ENCODE data around the gene FIBCD1.
"Not testable (repeated sequence)": the region's sequence is repeated elsewhere in the genome, so short reads cannot be mapped to it uniquely, and the experiment has no call there.

The FIBCD1 gene

DNA sequence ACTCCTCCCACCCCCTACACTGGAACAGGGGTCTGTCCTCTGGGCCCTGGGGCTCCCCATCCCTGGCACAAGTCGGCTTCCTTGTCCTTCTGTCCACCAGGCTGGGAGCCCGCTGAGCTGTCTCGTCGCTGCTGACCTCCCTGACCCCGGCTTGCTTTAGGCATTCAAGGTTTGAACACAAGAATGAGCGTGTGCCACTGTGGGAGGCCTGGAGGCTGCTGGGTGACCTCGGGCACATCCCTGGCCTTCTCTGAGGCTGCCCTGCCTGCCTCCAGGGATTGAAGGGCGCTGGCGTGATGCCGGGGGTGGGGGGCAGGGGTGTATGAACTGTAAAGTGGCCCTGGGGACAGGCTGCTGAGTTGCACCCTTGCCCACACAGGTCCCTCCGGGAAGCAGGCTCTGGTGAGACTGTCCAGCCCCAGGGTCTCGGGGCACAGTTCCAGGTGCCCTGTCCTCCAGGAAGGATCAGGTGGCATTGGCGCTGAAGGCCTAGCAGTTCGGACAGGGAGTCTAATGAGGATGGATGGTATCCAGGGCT lies 18.2 kb downstream of the FIBCD1 start:
- DNase-seq, result no peak

DNA sequence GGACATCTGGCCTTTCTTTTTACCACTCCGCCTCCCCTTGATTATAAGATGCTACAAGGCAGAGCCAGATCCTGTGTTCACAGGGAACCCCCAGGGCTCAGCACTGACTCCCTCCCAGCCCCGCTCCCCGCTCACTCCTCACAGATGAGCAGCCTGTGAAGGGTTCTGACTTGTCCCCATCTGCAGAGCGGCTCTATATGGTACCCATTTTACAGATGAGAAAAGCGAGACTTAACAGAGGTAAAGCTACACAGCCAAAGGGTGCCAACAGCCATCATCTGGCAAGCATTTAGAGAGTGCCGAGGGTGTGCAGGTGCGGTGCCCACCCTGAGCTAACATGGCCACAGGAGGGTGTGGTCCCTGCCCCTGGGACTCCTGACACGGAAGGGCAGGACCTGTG lies 18.8 kb downstream of the FIBCD1 start:
- DNase-seq, result no peak

DNA sequence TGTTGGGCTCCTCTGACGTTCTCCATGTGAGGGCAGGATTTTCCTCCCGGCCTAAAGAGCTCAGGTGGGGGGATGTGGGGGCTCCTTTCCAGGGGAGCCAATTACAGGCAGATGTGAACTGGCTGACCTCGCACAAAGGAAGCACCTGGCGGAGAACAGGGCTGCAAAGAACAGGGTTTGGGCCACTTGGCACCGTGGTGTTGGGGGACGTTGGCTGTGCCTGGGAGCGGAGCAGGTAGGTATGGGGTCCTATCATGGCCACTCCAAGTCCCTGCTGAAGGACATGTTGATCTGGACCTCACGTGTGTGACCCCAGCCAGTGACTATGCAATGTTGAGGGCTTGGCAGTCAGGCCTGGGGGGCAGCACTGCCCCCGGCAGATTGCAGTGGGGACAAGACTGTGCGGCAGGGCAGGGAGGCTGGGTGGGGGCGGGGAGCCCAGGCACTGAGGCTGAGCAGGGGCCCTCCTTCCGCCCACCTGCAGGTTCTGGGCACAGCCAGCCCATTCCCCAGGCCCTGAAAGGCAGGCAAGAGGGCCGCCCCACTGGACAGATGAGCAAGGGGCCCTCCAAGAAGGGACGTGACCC lies 19.4 kb downstream of the FIBCD1 start:
- no peak for DNase-seq

DNA sequence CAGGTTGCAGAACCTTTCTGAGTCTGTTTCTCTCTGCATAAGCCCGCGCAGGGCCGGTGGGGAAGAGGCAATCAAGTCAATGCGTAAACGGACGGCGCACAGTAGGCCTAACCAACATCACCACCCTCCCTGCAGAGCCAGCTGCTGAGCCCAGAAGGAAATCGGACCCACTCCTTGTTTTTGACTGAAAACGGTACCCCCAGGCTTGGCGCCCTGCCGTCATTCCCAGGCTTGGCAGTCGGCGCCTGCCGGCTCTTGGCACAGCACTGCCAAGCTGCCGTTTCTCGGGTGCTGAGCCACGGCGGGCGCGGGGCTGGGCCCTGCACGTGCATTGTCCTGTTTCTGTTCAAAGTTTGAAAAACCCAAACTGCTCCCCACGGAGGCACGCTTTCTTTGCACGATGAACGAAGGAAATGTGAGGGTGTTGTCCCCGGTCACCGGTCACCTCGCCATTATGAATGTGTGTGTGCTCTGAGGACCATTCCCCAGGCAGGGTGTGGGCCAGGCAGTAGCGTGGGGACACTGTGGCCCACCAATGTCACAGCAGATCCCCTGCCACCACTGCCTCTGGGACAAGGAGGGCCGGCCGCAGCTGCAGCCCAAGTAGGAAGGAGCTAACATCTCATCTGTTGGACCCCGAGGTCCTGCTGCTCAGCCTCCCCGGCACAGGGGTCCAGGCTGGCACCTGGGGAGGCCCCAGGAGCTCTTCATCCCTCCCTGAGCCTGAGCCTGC lies 20.1 kb downstream of the FIBCD1 start:
- DNase-seq, result no peak

DNA sequence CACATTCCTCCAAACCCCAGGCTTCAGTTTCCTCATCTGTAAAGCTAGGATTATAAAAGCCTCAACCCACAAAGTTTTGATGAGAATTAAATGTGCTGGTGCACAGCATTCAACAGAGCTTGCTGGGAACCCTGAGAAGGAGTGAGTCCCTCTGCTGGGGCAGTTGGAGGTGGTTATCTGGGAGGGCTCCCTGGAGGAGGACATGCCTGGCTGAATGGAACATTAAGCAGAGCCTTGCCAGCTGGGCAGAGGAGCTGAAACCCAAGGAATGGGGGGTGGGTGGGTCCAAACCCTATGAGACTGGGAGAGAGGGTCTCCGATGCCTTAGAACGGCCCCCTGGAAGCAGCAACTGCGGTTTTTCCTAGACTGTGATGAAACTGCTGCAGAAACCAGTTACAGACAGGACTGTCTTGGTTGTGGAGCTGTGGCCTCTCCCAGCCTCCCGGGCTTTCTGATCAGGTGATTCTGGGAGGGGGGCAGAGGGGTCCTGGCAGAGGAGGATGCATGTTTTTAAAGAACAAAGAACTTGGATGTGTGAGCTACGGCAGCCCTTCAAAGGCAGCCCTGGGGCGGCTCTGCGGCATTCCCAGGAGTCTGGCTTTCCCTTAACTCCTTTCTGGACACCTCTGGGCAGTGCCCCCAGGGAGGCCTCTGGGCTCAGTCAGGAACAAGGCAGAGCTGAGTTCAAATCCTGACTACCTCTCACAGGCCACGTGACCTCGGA lies 20.8 kb downstream of the FIBCD1 start:
- DNase-seq, result no peak

DNA sequence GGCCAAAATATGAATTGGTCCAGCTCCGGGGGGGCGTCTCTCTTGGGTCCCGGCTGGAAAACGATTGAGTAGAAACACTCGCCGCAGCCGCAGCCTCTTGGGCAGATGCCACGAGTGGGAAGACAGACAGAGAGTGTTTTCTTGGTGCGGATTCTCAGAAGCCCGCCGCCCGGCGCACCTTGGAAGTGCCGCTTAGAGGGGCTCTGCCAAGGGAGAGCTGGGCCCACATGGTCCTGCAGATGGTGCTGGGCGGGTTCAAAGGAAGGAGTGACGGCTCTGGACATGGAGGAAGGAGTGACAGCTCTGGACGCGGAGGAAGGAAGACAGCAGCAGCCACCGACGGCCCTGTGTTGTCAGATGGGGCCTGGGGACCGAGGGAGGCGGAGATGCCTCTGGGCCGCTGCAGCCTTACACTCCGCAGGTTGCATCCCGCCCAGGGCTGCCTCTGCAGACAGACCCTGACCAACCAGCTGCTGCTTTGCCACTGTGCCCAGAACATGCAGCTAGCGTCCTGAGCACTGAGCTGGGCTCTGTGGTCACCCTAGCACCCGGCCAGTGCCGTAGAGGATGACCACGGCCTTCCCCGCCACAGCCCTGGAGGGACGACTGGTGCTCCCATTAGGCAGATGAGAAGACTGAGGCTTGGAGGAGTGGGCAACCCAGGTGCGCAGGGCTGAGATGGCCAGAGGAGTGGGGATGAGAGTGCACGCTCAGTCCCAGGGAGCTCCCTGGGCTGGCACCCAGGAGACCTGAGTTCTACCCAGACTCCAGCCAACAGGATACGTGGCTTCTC lies 21.7 kb downstream of the FIBCD1 start:
- DNase-seq, result no peak

DNA sequence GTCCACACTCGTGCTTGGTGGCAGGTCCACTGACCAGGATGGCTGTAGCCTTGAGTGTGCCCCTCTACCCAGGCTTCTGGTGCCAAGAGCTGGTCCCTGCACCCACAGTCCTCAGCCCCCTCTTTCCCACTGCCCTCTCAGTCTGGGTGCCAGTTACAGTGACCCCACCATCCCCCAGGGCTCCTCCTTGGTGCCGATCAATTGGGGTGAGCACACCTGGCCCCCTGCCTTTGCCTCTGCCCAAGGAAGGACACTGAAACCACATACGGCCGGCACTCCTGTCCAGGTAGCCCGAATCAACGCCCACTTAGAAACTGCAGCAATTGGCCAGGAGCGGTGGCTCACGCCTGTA lies 24.0 kb downstream of the FIBCD1 start:
- no peak for DNase-seq

DNA sequence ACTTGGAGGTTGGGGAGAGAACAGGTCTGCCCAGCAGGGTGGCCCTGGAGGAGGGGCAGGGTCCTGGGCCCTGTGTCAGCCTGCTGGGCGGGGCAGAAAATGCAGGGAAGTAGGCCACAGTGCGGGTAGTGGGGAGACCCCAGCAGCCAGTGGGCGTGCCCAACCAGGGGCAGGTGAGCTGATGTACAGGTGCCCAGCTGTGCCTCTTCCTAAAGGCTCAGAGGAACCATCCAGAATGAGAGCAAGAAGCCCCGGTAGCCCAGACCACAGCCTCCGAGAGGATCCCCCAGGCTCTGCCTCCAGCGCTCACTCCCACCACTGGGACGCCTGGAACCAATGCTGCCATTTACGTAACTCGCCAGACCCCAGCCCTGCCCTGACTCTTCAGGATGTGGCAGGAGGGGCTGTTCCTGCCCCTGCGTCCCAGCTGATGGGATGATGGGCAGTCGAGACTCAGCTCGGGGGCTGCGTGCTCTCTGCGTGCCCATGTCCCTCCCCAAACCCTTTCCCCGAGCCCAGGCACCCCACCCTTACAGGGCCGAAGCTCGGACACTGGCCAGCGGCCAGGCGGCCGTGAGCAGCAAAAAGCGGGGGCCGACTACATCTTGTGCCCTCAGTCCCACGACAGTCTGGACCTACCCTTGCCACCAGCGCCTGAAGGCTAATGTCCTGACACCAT lies 24.5 kb downstream of the FIBCD1 start:
- no peak for DNase-seq

DNA sequence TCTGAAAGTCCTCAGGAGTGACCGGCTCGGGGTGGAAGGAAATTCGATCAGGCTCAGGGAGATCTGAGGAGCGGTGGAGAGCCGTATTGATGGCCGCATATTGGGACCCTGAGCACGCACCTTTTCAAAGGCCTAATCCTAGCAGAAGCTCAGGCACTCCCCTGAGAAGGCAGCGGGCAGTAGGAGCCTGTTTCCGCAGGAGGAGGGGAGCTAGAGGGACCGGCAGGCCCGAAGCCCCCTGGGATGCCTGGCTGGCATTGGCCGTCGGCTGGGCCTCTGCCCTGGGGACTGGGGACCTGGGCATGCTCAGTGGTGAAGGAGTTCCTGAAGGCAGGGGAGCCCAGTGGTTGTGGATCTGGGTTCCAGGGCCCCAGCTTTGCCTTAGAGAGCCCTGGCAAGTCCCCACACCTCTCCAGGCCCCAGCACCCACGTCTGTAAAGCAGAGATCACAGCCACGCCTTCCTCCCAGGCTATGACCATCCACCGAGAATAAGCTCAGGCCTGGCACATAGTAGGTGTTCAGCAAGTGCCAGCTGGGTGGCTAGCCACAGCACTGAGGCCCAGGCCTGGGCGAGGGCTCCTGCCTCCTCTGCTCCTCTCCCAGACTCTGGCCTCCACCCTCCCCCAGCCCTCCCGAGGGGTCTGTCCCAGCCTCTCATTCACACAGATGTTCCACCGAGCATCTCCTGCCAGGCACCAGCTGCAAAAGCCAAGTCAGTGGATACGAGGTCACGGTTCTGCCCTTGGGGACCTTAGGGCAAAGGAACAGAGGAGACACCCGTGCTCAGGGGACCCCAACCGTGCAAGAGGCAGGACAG lies 25.2 kb downstream of the FIBCD1 start:
- DNase-seq, result no peak

DNA sequence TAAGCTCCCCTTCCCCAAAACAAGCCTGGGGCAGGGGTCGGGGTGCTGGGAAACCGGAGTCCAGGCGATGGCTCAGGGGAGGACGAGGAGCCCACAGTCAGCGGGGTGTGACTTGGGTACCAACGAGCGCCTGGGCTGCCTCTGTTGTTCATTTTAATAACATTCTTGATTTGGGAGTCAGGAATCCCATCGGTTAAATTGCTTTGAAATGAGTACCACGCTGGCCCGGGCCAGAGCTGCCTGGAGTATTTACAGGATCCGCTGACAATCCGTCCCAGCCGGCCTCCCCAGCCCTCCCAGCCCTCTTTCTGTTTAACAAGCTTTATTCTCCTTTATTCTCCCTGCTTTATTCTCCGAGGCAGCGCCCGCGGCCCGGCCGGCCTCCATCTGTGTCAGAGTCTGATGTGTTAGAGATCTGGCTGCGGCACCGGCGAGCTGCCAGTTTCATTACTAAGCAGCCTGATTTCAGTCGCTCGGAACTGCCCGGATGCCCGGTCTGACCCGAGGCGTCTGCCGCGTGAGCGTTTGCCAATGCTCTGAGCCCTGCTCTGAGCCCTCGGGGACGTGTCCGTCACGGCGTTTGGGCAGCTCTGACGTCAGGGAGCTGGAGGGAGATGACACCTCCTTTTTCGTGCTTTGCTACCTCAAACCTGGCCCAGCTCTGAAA lies 26.0 kb downstream of the FIBCD1 start:
- DNase-seq, result no peak

DNA sequence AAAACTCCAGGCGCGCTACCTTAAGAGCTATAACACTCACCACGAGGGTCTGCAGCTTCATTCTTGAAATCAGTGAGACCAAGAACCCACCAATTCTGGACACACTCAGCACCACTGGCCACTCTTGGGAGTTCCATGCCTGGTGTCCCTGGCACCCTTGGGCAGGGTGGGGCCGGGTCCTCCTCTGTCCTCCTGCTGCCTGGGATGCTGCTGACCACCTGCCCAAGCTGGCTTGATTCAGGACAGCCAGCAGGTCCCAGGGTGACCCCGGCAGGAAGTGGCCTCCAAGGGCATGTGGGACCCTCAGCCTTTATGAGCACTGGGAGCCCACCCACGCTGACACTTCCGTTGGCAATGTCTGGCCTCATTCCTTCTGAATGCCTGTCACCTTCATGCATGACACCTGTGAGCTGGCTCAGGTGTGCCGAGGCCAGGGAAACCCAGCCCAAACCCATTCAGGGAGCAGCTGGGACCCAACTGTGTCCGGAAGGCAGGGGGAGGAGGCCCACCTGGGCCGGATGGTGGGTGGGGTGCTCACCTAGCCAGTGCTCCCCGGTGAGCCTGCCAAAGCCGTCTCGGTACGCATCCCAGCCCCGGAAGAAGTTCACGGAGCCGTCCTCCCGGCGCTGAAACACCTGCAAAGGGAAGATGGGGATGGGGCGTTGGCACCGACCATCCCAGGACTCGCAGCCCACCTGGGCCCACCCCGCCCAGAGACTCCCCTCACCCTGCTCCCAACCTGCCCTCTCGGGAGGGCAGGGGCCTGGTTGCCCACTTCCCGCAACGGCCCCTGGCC lies 27.6 kb downstream of the FIBCD1 start:
- DNase-seq, result no peak

DNA sequence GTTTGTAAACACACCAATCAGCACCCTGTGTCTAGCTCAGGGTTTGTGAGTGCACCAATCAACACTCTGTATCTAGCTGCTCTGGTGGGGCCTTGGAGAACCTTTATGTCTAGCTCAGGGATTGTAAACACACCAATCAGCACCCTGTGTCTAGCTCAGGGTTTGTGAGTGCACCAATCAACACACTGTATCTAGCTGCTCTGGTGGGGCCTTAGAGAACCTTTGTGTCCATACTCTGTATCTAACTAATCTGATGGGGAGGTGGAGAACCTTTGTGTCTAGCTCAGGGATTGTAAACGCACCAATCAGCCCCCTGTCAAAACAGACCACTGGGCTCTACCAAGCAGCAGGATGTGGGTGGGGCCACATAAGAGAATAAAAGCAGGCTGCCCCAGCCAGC lies 28.4 kb downstream of the FIBCD1 start:
- DNase-seq, result not testable (repeated sequence)

DNA sequence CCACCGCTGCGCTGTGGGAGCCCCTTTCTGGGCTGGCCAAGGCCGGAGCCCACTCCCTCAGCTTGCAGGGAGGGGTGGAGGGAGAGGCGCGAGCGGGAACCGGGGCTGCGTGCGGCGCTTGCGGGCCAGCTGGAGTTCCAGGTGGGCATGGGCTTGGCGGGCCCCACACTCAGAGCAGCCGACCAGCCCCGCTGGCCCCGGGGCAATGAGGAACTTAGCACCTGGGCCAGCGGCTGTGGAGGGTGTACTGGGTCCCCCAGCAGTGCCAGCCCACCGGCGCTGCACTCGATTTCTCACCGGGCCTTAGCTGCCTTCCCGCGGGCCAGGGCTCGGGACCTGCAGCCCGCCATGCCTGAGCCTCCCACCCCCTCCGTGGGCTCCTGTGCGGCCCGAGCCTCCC lies 29.0 kb downstream of the FIBCD1 start:
- not testable (repeated sequence) for DNase-seq

DNA sequence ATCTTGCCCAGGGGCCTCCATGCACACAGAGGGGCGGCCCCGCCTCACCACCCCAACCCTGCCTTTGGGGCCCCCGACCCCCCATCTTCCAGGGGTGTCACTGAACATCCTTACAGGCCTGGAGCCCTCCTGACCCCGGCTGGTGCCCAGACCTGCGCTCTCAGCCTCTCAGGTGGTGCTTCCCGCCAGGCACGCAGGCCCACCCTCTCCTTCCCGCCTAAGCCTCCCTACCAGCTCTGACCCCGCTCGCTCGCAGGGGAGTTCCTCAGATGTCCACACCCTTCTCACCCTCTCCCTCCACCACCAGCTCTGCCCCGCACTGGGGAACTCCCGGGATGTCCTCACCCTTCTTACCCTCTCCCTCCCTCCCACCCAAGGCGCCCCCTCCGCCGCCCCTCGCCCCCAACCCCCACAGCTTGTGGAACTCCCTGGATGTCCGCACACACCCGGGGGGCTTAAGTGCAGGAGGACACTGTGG lies 30.1 kb downstream of the FIBCD1 start:
- no peak for DNase-seq

DNA sequence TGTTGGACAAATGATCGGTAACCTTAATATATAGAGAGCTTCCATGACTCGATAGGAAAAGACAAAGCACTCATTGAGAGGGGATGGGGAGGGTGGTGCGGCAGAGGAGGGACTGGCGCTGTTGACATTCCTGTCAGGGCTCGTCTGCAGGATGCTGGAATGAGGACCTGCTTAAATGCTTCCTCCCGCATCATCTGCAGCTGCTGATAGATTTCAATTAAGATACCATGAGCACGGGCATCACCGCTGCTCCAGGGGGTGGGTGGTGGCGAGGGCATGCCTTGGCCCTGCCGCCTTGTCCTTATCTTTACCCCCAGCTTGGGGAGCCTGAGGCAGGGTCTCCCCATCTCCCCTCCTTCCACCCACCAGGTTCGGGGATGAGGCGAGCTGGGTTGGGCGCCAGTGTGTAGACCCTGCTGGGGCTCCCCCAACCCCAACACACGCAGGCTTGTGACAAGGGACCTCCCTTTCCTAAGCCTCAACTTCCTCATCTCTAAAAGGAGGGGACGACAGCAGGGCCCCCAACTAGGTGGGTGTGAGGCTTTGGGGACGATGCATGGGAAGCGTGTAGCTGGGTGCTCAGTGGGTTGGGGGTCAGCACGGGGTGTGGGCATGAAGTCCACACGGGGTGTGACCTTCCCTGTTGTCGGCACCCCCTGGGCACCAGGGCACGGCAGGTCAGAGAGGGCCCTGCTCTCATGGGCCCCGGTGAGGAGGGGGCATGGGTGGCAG lies 30.7 kb downstream of the FIBCD1 start:
- no peak for DNase-seq

DNA sequence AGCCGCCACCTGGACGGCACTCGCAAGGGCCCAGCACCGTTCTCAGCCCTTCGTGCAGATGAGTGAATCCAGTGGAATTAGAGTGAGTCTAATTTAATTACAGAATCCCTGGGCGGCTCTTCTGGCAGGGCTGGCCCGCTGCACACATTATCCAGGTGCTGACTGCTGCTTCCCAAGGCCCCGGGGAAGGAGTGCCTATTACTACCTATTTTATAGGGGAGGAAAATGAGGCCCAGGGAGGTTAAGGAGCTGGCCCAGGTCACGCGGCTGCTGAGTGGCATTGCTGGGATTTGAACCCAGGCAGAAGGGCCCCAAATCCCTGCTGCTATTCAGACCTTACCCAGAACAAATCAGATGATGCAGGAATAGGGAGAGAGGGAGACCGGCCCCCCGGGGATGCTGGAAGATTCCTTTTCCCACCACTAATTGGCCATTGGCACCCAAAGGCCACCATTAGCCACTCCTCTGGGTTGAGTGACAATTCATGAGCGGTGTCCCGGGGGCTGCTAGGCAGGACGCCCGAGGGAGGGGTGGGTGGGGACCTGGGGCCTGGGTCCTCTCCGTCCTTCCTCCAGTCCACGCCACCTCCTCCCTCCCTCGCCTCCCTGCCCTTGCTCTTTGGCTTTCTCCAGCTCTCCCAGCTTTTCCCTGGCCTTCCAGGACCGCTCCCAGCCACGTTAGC lies 32.2 kb downstream of the FIBCD1 start:
- DNase-seq, result no peak

DNA sequence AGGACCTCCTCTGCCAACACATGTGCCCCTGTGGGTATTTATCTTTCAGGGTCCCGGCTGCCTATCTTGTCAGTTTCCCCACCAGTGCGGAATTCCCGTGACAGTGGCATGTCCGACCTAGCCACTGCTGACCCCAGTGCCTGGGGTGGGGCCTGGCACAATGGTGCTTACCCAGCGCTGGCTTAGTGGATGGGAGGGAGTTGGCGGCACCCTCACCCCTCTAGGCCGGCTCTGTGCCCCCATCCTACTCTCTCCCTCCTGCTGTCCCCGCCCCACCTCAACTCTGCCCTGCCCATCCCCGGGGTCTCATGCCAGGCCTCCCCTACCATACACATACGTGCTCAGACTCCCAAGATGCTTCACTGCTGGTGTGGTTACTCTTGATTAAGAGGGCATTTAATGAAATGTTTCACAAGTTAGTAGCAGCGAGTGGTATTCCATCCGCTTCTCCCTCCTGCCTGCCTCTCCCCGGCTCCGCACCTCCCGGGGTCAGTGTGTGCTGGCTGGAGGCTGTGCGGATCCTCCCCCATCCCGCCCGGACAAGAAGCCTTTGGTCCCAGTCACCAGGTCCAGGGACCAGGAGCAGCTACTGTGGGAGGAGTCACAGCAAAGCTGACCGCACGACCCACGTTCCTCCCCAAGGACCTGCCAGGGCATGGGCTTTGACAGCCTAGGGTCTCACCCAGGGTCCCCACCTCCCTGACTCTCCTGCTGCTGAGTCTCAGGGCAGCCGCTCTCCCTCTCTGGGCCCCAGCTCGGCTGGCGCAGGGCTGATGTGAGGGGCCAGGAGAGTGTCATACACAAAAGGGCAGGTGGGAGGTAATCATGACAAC lies 32.9 kb downstream of the FIBCD1 start:
- DNase-seq, result no peak
